ENCODE results near the gene CEMIP.

Gene CEMIP

DNA sequence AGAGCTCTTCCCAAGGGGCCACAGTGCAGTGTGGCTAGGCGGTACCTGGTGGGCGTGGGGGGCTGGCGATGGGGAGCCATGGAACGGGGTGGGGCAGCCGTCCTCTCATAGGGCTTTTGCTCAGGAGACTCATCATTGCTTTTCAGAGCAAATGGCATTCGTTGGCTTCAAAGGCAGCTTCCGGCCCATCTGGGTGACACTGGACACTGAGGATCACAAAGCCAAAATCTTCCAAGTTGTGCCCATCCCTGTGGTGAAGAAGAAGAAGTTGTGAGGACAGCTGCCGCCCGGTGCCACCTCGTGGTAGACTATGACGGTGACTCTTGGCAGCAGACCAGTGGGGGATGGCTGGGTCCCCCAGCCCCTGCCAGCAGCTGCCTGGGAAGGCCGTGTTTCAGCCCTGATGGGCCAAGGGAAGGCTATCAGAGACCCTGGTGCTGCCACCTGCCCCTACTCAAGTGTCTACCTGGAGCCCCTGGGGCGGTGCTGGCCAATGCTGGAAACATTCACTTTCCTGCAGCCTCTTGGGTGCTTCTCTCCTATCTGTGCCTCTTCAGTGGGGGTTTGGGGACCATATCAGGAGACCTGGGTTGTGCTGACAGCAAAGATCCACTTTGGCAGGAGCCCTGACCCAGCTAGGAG, 169.6 kb downstream of the CEMIP start:
- no peaks in the 10 kb centered on the region for H3K27me3 ChIP-seq (replicated peaks)
- DNase-seq, result no peak
- in situ Hi-C loops (cut with HindIII; ENCODE audit: low pct_ligation_motif_present, low sequenced_read_pairs), result no loop called here
- no peak overlapping the region for H3K4me3 ChIP-seq (ENCODE audit: low read depth, low read length)
- H3K27ac ChIP-seq, result no peak overlapping the region
- TF ChIP-seq, protein P1, sequence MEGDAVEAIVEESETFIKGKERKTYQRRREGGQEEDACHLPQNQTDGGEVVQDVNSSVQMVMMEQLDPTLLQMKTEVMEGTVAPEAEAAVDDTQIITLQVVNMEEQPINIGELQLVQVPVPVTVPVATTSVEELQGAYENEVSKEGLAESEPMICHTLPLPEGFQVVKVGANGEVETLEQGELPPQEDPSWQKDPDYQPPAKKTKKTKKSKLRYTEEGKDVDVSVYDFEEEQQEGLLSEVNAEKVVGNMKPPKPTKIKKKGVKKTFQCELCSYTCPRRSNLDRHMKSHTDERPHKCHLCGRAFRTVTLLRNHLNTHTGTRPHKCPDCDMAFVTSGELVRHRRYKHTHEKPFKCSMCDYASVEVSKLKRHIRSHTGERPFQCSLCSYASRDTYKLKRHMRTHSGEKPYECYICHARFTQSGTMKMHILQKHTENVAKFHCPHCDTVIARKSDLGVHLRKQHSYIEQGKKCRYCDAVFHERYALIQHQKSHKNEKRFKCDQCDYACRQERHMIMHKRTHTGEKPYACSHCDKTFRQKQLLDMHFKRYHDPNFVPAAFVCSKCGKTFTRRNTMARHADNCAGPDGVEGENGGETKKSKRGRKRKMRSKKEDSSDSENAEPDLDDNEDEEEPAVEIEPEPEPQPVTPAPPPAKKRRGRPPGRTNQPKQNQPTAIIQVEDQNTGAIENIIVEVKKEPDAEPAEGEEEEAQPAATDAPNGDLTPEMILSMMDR (IDR thresholded peaks at IDR 0.05; ENCODE audit: low read depth, low read length, missing control alignments), result no peak
- peaks cover 9% of the 10 kb centered on the region for H3K36me3 ChIP-seq (replicated peaks)

- no peak overlapping the region for H3K4me3 ChIP-seq (ENCODE audit: low read depth, low read length)
- TF ChIP-seq, protein P1 (IDR thresholded peaks at IDR 0.05; ENCODE audit: low read depth, low read length, missing control alignments), result no peak
- DNase-seq, result no peak
- no peaks in the 10 kb centered on the region for H3K27me3 ChIP-seq (replicated peaks)
- peaks cover 9% of the 10 kb centered on the region for H3K36me3 ChIP-seq (replicated peaks)
- no peak overlapping the region for H3K27ac ChIP-seq
- in situ Hi-C loops (cut with HindIII; ENCODE audit: low pct_ligation_motif_present, low sequenced_read_pairs), result no loop called here
Measured at GRCh38 chr15:80949756-80950155, 170.6 kb downstream of the CEMIP start.

GRCh38 chr15:80950291-80951078, 171.3 kb downstream of the CEMIP start:
- Histone ChIP-seq H3K36me3 (replicated peaks) (peaks cover 9% of the 10 kb centered on the region), H3K4me3 (ENCODE audit: low read depth, low read length) (no peak overlapping the region), H3K27me3 (replicated peaks) (no peaks in the 10 kb centered on the region), H3K27ac (no peak overlapping the region)
- TF ChIP-seq, protein P1 (IDR thresholded peaks at IDR 0.05; ENCODE audit: low read depth, low read length, missing control alignments), result no peak
- DNase-seq, result no peak
- in situ Hi-C loops (cut with HindIII; ENCODE audit: low pct_ligation_motif_present, low sequenced_read_pairs), result no loop called here

- in situ Hi-C loops (cut with HindIII; ENCODE audit: low pct_ligation_motif_present, low sequenced_read_pairs), result no loop called here
- TF ChIP-seq, protein P1 (IDR thresholded peaks at IDR 0.05; ENCODE audit: low read depth, low read length, missing control alignments), result no peak
- Histone ChIP-seq H3K27ac (no peak overlapping the region), H3K36me3 (replicated peaks) (peaks cover 9% of the 10 kb centered on the region), H3K4me3 (ENCODE audit: low read depth, low read length) (no peak overlapping the region), H3K27me3 (replicated peaks) (no peaks in the 10 kb centered on the region)
- DNase-seq, result no peak
Measured at GRCh38 chr15:80951941-80952340, 172.8 kb downstream of the CEMIP start.

GRCh38 chr15:80953001-80953952, 174.1 kb downstream of the CEMIP start:
- H3K27ac ChIP-seq, result no peak overlapping the region
- no peaks in the 10 kb centered on the region for H3K27me3 ChIP-seq (replicated peaks)
- H3K36me3 ChIP-seq (replicated peaks), result peaks cover 7% of the 10 kb centered on the region
- in situ Hi-C loops (cut with HindIII; ENCODE audit: low pct_ligation_motif_present, low sequenced_read_pairs), result no loop called here
- TF ChIP-seq, protein P1 (IDR thresholded peaks at IDR 0.05; ENCODE audit: low read depth, low read length, missing control alignments), result no peak
- no peak overlapping the region for H3K4me3 ChIP-seq (ENCODE audit: low read depth, low read length)
- no peak for DNase-seq
